B cell (primary cell): ENCODE measurements around the gene CBLB. TPM values are rescaled to one million over a fixed set of nuclear protein-coding genes. Genes with fewer than 3 reads are reported as not detected.

ENCODE experiments used
- ATAC-seq: fragments of 200-7000 bp; cut with Tn5 transposase; one replicate; pipeline ENCODE4 v1.10.0; 2021; ENCODE audit warnings: low read depth, mild to moderate bottlenecking, moderate number of reproducible peaks, moderate library complexity
- CTCF ChIA-PET: fragments of 350-600 bp; sonication (Branson Sonifier 250); formaldehyde crosslinking; loops from one replicate; lab custom pipeline; 2021; ENCODE audit warnings: antibody characterized with exemption, inconsistent platforms; lab: Charles Lee
- POLR2A ChIA-PET: fragments of 350-600 bp; sonication (Branson Sonifier 250); formaldehyde crosslinking; loops from one replicate; lab custom pipeline; 2021; ENCODE audit warnings: antibody characterized with exemption; lab: Charles Lee
- DNase-seq: peaks from one replicate; pipeline ENCODE4 v3.0.0; 2013
- H2AFZ ChIP-seq: 2 replicates; pipeline ENCODE4 v1.6.1; 2012; ENCODE audit warnings: mild to moderate bottlenecking, low read depth, low read length; ENCODE audit not compliant: insufficient read depth, poor library complexity, severe bottlenecking
- H3K27ac ChIP-seq, 2 donors: 1 replicate in 1 of 2; 2 replicates in 1 of 2; pipeline ENCODE4 v1.5.1; 2012 to 2013; ENCODE audit warnings: low read length in 2 of 2, mild to moderate bottlenecking in 2 of 2, moderate library complexity in 1 of 2
- H3K27me3 ChIP-seq, 4 experiments: fragments of 200-600 bp in 1 of 4; sonication (generic) in 1 of 4; replicated peaks in 1 of 4; 1 replicate in 2 of 4; 2 replicates in 2 of 4; pipeline versions ENCODE4 v1.6.1 to v1.7.0; 2013 to 2016; ENCODE audit warnings: low read length in 3 of 4, mild to moderate bottlenecking in 2 of 4, mixed read lengths in 1 of 4, moderate library complexity in 1 of 4; ENCODE audit not compliant: insufficient read depth in 4 of 4, control insufficient read depth in 3 of 4; ENCODE audit errors: control extremely low read depth in 1 of 4
- H3K36me3 ChIP-seq, 2 experiments: replicated peaks in 1 of 2; 1 replicate in 1 of 2; 2 replicates in 1 of 2; pipeline versions ENCODE4 v1.6.1 to v1.7.1; 2013; ENCODE audit warnings: low read length in 1 of 2; ENCODE audit not compliant: insufficient read depth in 2 of 2, control insufficient read depth in 1 of 2; ENCODE audit errors: control extremely low read depth in 1 of 2, extremely low read depth in 1 of 2
- H3K4me1 ChIP-seq, 2 donors: fragments of 200-600 bp in 1 of 2; sonication (generic) in 1 of 2; 1 replicate in 1 of 2; 2 replicates in 1 of 2; pipeline versions ENCODE4 v1.5.1 to v1.6.1; 2013 to 2017; ENCODE audit warnings: low read length in 2 of 2; ENCODE audit not compliant: control insufficient read depth in 2 of 2, insufficient read depth in 2 of 2
- H3K4me2 ChIP-seq: replicated peaks from 2 replicates; pipeline ENCODE3; 2012; ENCODE audit warnings: mild to moderate bottlenecking, low read depth, low read length; ENCODE audit not compliant: poor library complexity, severe bottlenecking
- H3K4me3 ChIP-seq, 5 experiments: fragments of 200-600 bp in 1 of 5; sonication (generic) in 1 of 5; 1 replicate in 3 of 5; 2 replicates in 2 of 5; pipeline versions ENCODE4 v1.5.1 to v1.7.0; 2011 to 2016; ENCODE audit warnings: low read length in 4 of 5, mild to moderate bottlenecking in 4 of 5, low read depth in 2 of 5, control low read depth in 1 of 5, moderate library complexity in 1 of 5; ENCODE audit not compliant: insufficient read depth in 1 of 5; ENCODE audit errors: control extremely low read depth in 1 of 5, extremely low read depth in 1 of 5
- H3K79me2 ChIP-seq: fragments of 200-600 bp; sonication (generic); one replicate; pipeline ENCODE4 v1.6.0; 2016; ENCODE audit warnings: low read length; ENCODE audit not compliant: control insufficient read depth, insufficient read depth
- H3K9ac ChIP-seq: fragments of 200-600 bp; sonication (generic); 2 replicates; pipeline ENCODE4 v1.6.1; 2017; ENCODE audit warnings: mild to moderate bottlenecking, low read length, moderate library complexity
- H3K9me3 ChIP-seq, 3 donors: one replicate each; pipeline versions ENCODE4 v1.6.1 to v1.7.1; 2013; ENCODE audit warnings: low read length in 2 of 3; ENCODE audit not compliant: control insufficient read depth in 2 of 3, insufficient read depth in 1 of 3; ENCODE audit errors: control extremely low read depth in 1 of 3
- H4K20me1 ChIP-seq: 2 replicates; pipeline ENCODE4 v1.6.0; 2012; ENCODE audit warnings: mild to moderate bottlenecking, low read length; ENCODE audit not compliant: insufficient read depth, control insufficient read depth, poor library complexity, severe bottlenecking
- H3K27ac Mint-ChIP-seq: one replicate; pipeline ENCODE4 v1.8.0; 2021; ENCODE audit warnings: mixed read lengths
- H3K27me3 Mint-ChIP-seq: one replicate; pipeline ENCODE4 v1.8.0; 2021; ENCODE audit warnings: mixed read lengths
- H3K4me1 Mint-ChIP-seq: one replicate; pipeline ENCODE4 v1.8.0; 2021; ENCODE audit warnings: mixed read lengths
- H3K4me3 Mint-ChIP-seq: one replicate; pipeline ENCODE4 v1.8.0; 2021; ENCODE audit warnings: mixed read lengths
- H3K9me3 Mint-ChIP-seq: one replicate; pipeline ENCODE4 v1.8.0; 2022; ENCODE audit warnings: mixed read lengths; ENCODE audit not compliant: insufficient read depth
- CTCF ChIP-seq: fragments of 200-600 bp; IDR thresholded peaks from one replicate; pipeline ENCODE4 v1.8.0; 2022; ENCODE audit warnings: antibody characterized with exemption, mild to moderate bottlenecking
- EZH2 ChIP-seq: IDR thresholded peaks from 2 replicates; pipeline ENCODE4 v1.6.1; 2012; ENCODE audit warnings: borderline replicate concordance, low read depth, mild to moderate bottlenecking, moderate library complexity, low read length; ENCODE audit not compliant: insufficient read depth, poor library complexity, severe bottlenecking
- WGBS: methylation state at CpG from one replicate; pipeline ENCODE4 v1.1.5; 2013; ENCODE audit warnings: missing lambda C conversion rate; ENCODE audit not compliant: insufficient coverage; 5-methylcytosine and 5-hydroxymethylcytosine counted together
- intact Hi-C: fragments of 100-400 bp; cut with micrococcal nuclease; formaldehyde crosslinking; loops from one replicate; pipeline ENCODE4 v1.10.0; 2022
- polyA plus RNA-seq: library from polyadenylated mRNA; depleted of rRNA; stranded (reverse); fragments of >200 nt; gene quantifications from 2 replicates; pipeline ENCODE4 v1.2.3, GENCODE V29; 2012
- total RNA-seq, 2 donors: library from RNA; stranded (reverse); fragments of 120-200 nt in 1 of 2; gene quantifications; 1 replicate in 1 of 2; 2 replicates in 1 of 2; pipeline versions ENCODE4 v1.2.3 to v1.2.4, GENCODE V29; 2013 to 2022

CBLB gene
- total and polyA plus RNA-seq, 2 donors (not counting 1 experiment from before 2014, with no cell fraction given) = 19.0 to 135 TPM

- Histone ChIP-seq H4K20me1 (no peaks in the 10 kb centered on the region), H3K4me2 (no peak overlapping the region), H3K9me3 (peaks cover 0 to 1% (median 0%) of the 10 kb centered on the region in 3 donors), H3K36me3 (peaks cover 1 to 9% of the 10 kb centered on the region in 2 experiments), H3K4me1 (no peaks in the 10 kb centered on the region), H3K79me2 (no peaks in the 10 kb centered on the region), H3K9ac (no peak overlapping the region), H2AFZ (no peak overlapping the region), H3K27ac (no peak overlapping the region), H3K27me3 (no peaks in the 10 kb centered on the region), H3K4me3 (no peak overlapping the region)
- H3K27ac Mint-ChIP-seq = no peak overlapping the region
- H3K27me3 Mint-ChIP-seq = no peaks in the 10 kb centered on the region
- TF ChIP-seq CTCF (no peak), EZH2 (no peak)
- no peak overlapping the region for H3K4me3 Mint-ChIP-seq
- H3K4me1 Mint-ChIP-seq = no peaks in the 10 kb centered on the region
- POLR2A ChIA-PET = no interaction called here
- DNase-seq (no peak), ATAC-seq (no peak)
- intact Hi-C loops = no loop called here
- no CpG with 5 or more reads among the region's 1 CpG for WGBS
- CTCF ChIA-PET = no interaction called here
- no peaks in the 10 kb centered on the region for H3K9me3 Mint-ChIP-seq
Measured at GRCh38 chr3:105708980-105709379, 159.8 kb downstream of the CBLB start.

DNA sequence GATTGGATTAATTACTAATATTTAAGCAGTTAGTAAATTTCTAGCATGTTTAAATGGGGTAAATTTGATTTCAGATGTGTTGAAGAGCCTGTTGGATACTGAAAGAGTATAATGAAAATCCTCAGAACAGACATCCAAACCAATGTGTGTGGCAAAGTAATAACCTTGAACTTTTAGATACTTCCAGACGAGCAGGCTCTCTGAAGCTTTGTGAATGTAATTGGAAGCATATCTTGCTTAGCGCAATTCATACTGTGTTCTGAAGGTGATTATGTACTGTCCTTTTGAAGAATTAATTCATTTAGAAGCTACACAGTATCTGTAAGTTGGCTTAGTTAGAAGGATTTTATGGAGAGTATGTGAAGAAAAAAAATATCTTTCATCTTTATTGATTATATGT, 161.8 kb downstream of the CBLB start:
- WGBS = no CpG with 5 or more reads among the region's 2 CpGs
- TF ChIP-seq CTCF = no peak
- no peak for TF ChIP-seq EZH2
- intact Hi-C loops = no loop called here
- Mint-ChIP-seq H3K27ac (no peak overlapping the region), H3K27me3 (no peaks in the 10 kb centered on the region), H3K9me3 (no peaks in the 10 kb centered on the region), H3K4me3 (no peak overlapping the region), H3K4me1 (no peaks in the 10 kb centered on the region)
- POLR2A ChIA-PET = no interaction called here
- H3K9me3 ChIP-seq = peaks cover 0 to 1% (median 0%) of the 10 kb centered on the region in 3 donors
- H3K27me3 ChIP-seq = no peaks in the 10 kb centered on the region
- no peak overlapping the region for H3K4me3 ChIP-seq
- no peak overlapping the region for H3K4me2 ChIP-seq
- H4K20me1 ChIP-seq = no peaks in the 10 kb centered on the region
- no peak overlapping the region for H2AFZ ChIP-seq
- peaks cover 4 to 9% of the 10 kb centered on the region in 2 experiments for H3K36me3 ChIP-seq
- no peak overlapping the region for H3K9ac ChIP-seq
- no peaks in the 10 kb centered on the region for H3K79me2 ChIP-seq
- no peaks in the 10 kb centered on the region for H3K4me1 ChIP-seq
- DNase-seq = no peak
- CTCF ChIA-PET = no interaction called here
- no peak for ATAC-seq
- H3K27ac ChIP-seq = no peak overlapping the region
